ENCODE measurements around the gene TNIP2. TPM values are rescaled to one million over a fixed set of nuclear protein-coding genes. Genes with fewer than 3 reads are reported as not detected.

The TNIP2 gene
- total and polyA plus RNA-seq, 4 donors: 10.5 to 20.7 (median 13.5) TPM

DNA sequence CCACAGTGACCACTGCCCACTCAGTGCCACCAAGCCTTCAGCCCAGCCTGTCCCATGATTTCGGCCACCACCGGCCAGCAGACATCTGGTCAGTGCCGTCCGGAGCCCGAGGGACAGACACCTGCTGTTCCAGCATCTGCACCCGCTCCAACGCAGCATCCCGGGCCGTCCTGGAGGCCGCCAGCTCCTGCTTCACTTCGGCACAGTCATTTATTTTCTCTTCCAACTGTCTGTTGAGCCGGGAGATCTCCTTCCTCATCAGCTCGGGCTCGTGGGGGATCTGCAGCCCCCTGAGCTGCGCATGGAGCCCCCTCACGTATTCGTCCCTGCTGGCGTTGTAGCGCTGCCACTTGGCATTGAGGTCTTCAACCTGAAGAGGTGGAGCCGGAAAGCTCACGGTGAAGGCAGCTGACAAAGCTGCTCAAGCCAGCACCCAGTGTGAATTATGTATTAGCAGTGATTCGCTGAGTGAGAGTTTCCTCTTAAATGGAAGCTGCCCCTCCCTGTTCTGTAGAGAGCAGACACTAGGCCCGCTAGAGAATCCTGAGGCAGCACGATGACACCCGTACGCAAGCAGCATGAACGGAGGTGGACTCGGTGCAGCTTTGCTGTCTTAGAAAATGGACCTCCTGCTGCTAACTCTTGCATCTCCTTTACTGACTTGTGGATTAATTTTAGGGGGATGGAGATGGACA, 11.4 kb downstream of the TNIP2 start:
- Histone ChIP-seq H3K36me3 (ENCODE audit: control insufficient read depth in 4 of 4, insufficient read depth in 3 of 4, low read depth in 1 of 4, low read length in 3 of 4) (peaks cover 6 to 51% (median 27%) of the 10 kb centered on the region in 4 donors), H3K27me3 (ENCODE audit: control insufficient read depth in 4 of 4, insufficient read depth in 4 of 4, low read length in 3 of 4) (no peaks in the 10 kb centered on the region), H3K4me3 (ENCODE audit: low read depth in 1 of 3, low read length in 3 of 3) (no peak overlapping the region), H3K27ac (ENCODE audit: low read depth in 1 of 2, low read length in 2 of 2) (no peak overlapping the region), H3K9me3 (ENCODE audit: control insufficient read depth in 4 of 4, low read length in 3 of 4) (no peaks in the 10 kb centered on the region), H3K4me1 (ENCODE audit: control insufficient read depth in 4 of 4, insufficient read depth in 4 of 4, low read length in 3 of 4) (peaks cover 0 to 2% (median 0%) of the 10 kb centered on the region in 4 donors), H3K9ac (ENCODE audit: low read depth in 1 of 2, low read length in 2 of 2) (no peak overlapping the region)
- TF ChIP-seq RAD21 (IDR thresholded peaks at IDR 0.05): no peak
- 95% methylated on average over 28 of the region's 28 CpGs for WGBS
- no peak for DNase-seq (ENCODE audit: low spot score)

DNA sequence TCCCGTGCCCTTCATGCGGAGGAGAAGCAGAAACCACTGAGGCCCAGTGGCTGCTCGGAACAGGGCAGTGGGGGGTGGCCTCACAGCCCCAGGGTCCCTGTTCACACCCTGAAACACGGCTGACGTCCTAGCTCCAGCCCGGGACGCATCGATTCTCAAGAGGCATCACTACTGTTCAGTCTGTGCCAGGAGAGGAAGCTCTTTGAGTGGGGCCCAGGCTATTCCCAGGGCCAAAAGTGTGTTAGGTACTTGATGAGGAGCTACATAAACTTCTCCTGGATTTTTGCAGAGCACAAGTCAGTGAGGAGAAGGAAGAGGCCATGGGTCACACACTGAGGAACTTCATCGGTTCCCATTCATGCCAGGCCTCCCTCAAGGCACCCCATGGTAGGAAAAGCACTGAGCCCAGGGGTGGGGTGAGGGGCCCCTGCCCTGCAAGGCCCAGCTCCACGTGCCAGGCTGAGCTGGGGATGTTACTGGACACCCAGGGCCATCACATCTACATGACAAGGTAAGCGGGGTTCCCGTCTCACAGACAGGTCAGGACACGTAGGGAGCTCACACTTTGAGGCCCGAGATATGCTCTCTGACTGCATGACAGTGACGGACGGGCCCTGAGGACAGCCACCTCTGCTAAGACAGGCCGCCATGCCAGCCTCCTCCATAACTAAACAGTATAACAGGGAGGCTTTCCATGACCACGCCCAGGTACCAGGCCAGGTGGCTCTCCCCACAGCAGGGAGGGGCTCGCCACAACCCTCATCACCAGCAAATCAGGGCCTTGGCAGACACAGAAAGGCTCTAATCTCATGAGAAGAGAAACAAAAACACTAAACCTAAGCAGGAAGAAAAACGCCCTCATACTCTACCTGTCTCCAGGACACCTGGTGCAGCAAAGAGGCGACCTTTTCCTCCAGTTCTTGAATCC, 12.4 kb downstream of the TNIP2 start:
- peaks cover 6 to 51% (median 27%) of the 10 kb centered on the region in 4 donors for H3K36me3 ChIP-seq (ENCODE audit: control insufficient read depth in 4 of 4, insufficient read depth in 3 of 4, low read depth in 1 of 4, low read length in 3 of 4)
- H3K9ac ChIP-seq (ENCODE audit: low read depth in 1 of 2, low read length in 2 of 2): no peak overlapping the region
- no peak overlapping the region for H3K4me3 ChIP-seq (ENCODE audit: low read depth in 1 of 3, low read length in 3 of 3)
- no peak overlapping the region for H3K27ac ChIP-seq (ENCODE audit: low read depth in 1 of 2, low read length in 2 of 2)
- no peaks in the 10 kb centered on the region for H3K27me3 ChIP-seq (ENCODE audit: control insufficient read depth in 4 of 4, insufficient read depth in 4 of 4, low read length in 3 of 4)
- peaks cover 0 to 2% (median 0%) of the 10 kb centered on the region in 4 donors for H3K4me1 ChIP-seq (ENCODE audit: control insufficient read depth in 4 of 4, insufficient read depth in 4 of 4, low read length in 3 of 4)
- no peak for DNase-seq (ENCODE audit: low spot score)
- TF ChIP-seq, protein P1, sequence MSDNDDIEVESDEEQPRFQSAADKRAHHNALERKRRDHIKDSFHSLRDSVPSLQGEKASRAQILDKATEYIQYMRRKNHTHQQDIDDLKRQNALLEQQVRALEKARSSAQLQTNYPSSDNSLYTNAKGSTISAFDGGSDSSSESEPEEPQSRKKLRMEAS (IDR thresholded peaks at IDR 0.05): no peak
- TF ChIP-seq HNF4G (IDR thresholded peaks at IDR 0.05) (no peak), RAD21 (IDR thresholded peaks at IDR 0.05) (no peak), FOXA1 (IDR thresholded peaks at IDR 0.05) (no peak), JUND (IDR thresholded peaks at IDR 0.05) (no peak), RXRA (IDR thresholded peaks at IDR 0.05) (no peak), NR2F2 (IDR thresholded peaks at IDR 0.05) (no peak), GABPA (IDR thresholded peaks at IDR 0.05 in 1 of 2, conservative IDR thresholded peaks at IDR 0.05 in 1 of 2) (no peak), FOXA2 (IDR thresholded peaks at IDR 0.05) (no peak), HNF4A (conservative IDR thresholded peaks at IDR 0.05) (no peak)
- TF ChIP-seq, protein P2, sequence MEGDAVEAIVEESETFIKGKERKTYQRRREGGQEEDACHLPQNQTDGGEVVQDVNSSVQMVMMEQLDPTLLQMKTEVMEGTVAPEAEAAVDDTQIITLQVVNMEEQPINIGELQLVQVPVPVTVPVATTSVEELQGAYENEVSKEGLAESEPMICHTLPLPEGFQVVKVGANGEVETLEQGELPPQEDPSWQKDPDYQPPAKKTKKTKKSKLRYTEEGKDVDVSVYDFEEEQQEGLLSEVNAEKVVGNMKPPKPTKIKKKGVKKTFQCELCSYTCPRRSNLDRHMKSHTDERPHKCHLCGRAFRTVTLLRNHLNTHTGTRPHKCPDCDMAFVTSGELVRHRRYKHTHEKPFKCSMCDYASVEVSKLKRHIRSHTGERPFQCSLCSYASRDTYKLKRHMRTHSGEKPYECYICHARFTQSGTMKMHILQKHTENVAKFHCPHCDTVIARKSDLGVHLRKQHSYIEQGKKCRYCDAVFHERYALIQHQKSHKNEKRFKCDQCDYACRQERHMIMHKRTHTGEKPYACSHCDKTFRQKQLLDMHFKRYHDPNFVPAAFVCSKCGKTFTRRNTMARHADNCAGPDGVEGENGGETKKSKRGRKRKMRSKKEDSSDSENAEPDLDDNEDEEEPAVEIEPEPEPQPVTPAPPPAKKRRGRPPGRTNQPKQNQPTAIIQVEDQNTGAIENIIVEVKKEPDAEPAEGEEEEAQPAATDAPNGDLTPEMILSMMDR (IDR thresholded peaks at IDR 0.05; ENCODE audit: low read depth, low read length, missing input control): no peak
- TF ChIP-seq, protein P3, sequence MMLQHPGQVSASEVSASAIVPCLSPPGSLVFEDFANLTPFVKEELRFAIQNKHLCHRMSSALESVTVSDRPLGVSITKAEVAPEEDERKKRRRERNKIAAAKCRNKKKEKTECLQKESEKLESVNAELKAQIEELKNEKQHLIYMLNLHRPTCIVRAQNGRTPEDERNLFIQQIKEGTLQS (IDR thresholded peaks at IDR 0.05): no peak
- TF ChIP-seq, protein P4, sequence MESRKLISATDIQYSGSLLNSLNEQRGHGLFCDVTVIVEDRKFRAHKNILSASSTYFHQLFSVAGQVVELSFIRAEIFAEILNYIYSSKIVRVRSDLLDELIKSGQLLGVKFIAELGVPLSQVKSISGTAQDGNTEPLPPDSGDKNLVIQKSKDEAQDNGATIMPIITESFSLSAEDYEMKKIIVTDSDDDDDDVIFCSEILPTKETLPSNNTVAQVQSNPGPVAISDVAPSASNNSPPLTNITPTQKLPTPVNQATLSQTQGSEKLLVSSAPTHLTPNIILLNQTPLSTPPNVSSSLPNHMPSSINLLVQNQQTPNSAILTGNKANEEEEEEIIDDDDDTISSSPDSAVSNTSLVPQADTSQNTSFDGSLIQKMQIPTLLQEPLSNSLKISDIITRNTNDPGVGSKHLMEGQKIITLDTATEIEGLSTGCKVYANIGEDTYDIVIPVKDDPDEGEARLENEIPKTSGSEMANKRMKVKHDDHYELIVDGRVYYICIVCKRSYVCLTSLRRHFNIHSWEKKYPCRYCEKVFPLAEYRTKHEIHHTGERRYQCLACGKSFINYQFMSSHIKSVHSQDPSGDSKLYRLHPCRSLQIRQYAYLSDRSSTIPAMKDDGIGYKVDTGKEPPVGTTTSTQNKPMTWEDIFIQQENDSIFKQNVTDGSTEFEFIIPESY (IDR thresholded peaks at IDR 0.05): no peak
- H3K9me3 ChIP-seq (ENCODE audit: control insufficient read depth in 4 of 4, low read length in 3 of 4): no peaks in the 10 kb centered on the region
- WGBS: 94% methylated on average over 21 of the region's 21 CpGs
